ENCODE data around the gene ZDHHC12.

The ZDHHC12 gene

GRCh38 chr9:128685636-128686489, 38.1 kb downstream of the ZDHHC12 start:
- peak; percentile 53 for DNase-seq

DNA sequence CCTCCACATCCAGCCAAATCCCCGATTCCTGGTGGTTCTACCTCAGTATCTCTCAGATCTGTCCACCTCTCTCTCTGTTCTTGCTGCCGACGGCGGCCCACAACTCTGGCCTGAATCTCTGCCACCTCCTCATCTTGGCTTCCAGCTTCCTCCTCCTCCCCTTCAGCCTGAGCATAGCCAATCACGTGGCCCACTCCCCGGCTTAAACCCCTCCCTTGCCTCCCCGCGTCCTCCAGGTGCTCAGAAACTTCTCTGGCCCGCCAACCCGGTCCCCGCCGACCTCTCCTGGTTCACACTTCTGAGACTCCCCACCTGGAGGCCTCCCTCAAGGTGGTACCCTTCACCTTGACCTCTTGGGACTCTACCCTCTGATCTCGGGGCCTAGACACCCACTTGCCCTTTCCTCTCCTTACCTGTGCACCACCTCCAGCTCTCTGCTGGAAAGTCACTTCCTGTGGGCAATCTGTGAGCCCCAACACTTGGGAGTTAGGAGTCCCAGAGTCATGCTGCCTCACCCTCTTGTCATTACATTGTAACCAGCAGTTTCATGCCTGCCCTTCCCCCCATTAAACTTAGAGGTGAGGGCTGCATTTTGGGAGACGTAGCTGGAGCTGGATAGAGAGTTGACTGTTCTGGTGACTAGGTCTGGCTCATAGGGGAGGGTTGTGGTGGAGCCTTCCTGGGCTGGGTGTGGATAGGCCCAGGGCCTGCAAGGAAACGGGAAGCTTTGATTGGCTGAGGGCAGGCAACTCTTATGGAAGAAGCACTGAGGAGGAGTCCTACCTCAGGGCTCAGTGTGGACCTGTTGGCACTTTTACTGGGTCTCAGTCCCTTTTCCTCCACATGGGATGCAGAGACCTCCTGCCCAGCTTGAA, 39.4 kb downstream of the ZDHHC12 start:
- DNase-seq = peak; percentile 68

DNA sequence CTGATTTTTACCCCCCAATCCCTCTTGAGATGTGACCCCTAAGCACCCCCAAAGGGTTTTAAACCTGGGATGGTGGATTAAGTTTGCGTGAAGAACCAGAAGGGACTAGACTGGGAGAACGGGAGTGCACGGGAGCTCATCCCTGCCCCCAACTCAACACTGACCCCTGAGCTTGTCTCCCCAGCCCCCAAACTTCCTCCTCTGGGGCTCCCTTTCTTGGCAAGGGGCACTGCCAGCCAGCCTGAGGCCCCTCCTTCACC, 39.9 kb downstream of the ZDHHC12 start:
- no peak for DNase-seq

DNA sequence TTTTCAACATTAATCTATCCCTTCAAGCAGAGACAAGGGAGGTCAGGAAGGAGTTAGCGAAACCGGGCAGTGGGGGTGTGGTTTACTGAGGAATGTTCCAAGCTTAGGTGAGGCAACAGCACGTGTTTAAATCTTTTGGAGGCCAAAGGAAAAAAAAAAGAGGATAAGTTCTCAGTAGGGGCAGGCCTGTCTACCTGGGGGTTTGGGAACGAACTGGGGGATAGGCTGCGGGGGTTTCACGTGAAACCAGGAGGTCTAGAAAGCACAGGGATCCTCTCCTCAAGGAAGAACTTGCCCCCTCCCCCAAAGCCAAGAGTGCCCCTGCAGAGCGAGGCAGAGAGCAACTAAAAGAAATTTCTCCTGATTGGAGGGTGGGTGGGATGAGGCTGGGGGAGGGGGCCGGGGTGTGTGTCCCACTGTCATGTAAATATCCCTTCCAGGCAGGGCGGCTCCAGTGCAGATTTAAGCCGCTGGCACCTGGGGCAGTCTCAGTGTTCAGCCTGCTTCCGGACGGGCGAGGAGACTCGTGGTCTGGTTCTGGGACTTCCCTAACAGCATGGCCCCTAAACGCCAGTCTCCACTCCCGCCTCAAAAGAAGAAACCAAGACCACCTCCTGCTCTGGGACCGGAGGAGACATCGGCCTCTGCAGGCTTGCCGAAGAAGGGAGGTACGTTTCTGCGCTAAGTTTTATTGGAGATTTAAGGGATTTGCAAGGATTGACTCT, 40.4 kb downstream of the ZDHHC12 start:
- peak; percentile 19 for DNase-seq

DNA sequence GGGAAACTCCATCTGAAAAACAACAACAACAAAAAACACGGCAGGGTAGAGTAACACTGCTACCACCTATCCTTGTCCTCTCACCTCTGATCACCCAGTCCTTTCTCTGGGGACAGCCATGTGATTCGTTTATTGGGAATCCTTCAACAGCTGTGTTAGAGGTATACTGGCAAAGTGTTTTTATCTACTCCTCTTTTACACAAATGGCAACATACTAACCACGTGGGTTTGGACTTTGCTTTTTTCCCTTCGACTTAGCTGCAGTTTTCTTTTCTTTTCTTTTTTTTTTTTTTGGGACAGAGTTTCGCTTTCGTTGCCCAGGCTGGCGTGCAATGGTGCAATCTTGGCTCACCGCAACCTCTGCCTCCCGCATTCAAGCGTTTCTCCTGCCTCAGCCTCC, 46.1 kb downstream of the ZDHHC12 start:
- DNase-seq = no peak

- DNase-seq = no peak
Measured at GRCh38 chr9:128675382-128675781, 48.5 kb downstream of the ZDHHC12 start.
